ENCODE data around the gene LAMB3. TPM values are rescaled to one million over a fixed set of nuclear protein-coding genes. Genes with fewer than 3 reads are reported as not detected.

Gene LAMB3
- polyA plus RNA-seq, 1 donor (not counting 4 experiments of a cell fraction or from before 2014, with no cell fraction given) = 659 TPM

- no peak overlapping the region for H3K27ac ChIP-seq (ENCODE audit: control insufficient read depth, insufficient read depth, low read length)
- DNase-seq (ENCODE audit: low read depth, low spot score) (no peak), FAIRE-seq (no peak)
These were observed 56.5 kb downstream of the LAMB3 start for GRCh38 chr1:209595599-209596285.

GRCh38 chr1:209595028-209595427 is 57.2 kb downstream of the LAMB3 start:
- Histone ChIP-seq H3K27ac (ENCODE audit: control insufficient read depth, insufficient read depth, low read length) (no peak overlapping the region), H3K79me2 (ENCODE audit: control insufficient read depth, insufficient read depth, low read length) (no peaks in the 10 kb centered on the region), H3K9me1 (ENCODE audit: control insufficient read depth, extremely low read depth, insufficient read depth, low read length) (no peaks in the 10 kb centered on the region), H2AFZ (ENCODE audit: control insufficient read depth, low read length) (no peak overlapping the region), H3K4me2 (ENCODE audit: control insufficient read depth, extremely low read depth, insufficient read depth, low read depth, low read length) (no peak overlapping the region), H3K9ac (ENCODE audit: control insufficient read depth, extremely low read depth, insufficient read depth, low read length) (no peak overlapping the region), H3K4me3 (ENCODE audit: control insufficient read depth in 2 of 3, extremely low read depth in 1 of 3, insufficient read depth in 2 of 3, low read depth in 1 of 3, low read length in 3 of 3) (no peak overlapping the region), H3K9me3 (ENCODE audit: control insufficient read depth, low read depth, low read length) (no peaks in the 10 kb centered on the region), H4K20me1 (ENCODE audit: control insufficient read depth, extremely low read depth, insufficient read depth, low read length) (no peaks in the 10 kb centered on the region), H3K27me3 (ENCODE audit: control insufficient read depth, extremely low read depth, insufficient read depth, low read length) (peaks cover 8% of the 10 kb centered on the region), H3K4me1 (ENCODE audit: control insufficient read depth, extremely low read depth, insufficient read depth, low read length) (peaks cover 4% of the 10 kb centered on the region), H3K36me3 (ENCODE audit: control insufficient read depth in 2 of 2, extremely low read depth in 1 of 2, insufficient read depth in 2 of 2, low read length in 2 of 2) (no peaks in the 10 kb centered on the region)
- dilution Hi-C loops (cut with MboI; ENCODE audit: extremely low pct_ligation_motif_present, low sequenced_read_pairs) = no loop called here
- no peak for DNase-seq (ENCODE audit: low read depth, low spot score)
- no peak for TF ChIP-seq EZH2 (IDR thresholded peaks at IDR 0.05; ENCODE audit: low read length)
- no peak for TF ChIP-seq CTCF (optimal IDR thresholded peaks at IDR 0.05 in 1 of 3, IDR thresholded peaks at IDR 0.05 in 1 of 3, conservative IDR thresholded peaks at IDR 0.05 in 1 of 3; ENCODE audit: extremely low read depth in 1 of 3, insufficient read depth in 2 of 3, low read length in 3 of 3)
- FAIRE-seq = no peak

More at GRCh38 chr1:209595599-209596285, 56.5 kb downstream of the LAMB3 start:
- H4K20me1 ChIP-seq (ENCODE audit: control insufficient read depth, extremely low read depth, insufficient read depth, low read length) = no peaks in the 10 kb centered on the region
- H3K9me1 ChIP-seq (ENCODE audit: control insufficient read depth, extremely low read depth, insufficient read depth, low read length) = no peaks in the 10 kb centered on the region
- dilution Hi-C loops (cut with MboI; ENCODE audit: extremely low pct_ligation_motif_present, low sequenced_read_pairs) = no loop called here
- H3K4me3 ChIP-seq (ENCODE audit: control insufficient read depth in 2 of 3, extremely low read depth in 1 of 3, insufficient read depth in 2 of 3, low read depth in 1 of 3, low read length in 3 of 3) = no peak overlapping the region
- no peak overlapping the region for H3K4me2 ChIP-seq (ENCODE audit: control insufficient read depth, extremely low read depth, insufficient read depth, low read depth, low read length)
- H2AFZ ChIP-seq (ENCODE audit: control insufficient read depth, low read length) = no peak overlapping the region
- TF ChIP-seq CTCF (optimal IDR thresholded peaks at IDR 0.05 in 1 of 3, IDR thresholded peaks at IDR 0.05 in 1 of 3, conservative IDR thresholded peaks at IDR 0.05 in 1 of 3; ENCODE audit: extremely low read depth in 1 of 3, insufficient read depth in 2 of 3, low read length in 3 of 3) = no peak
- no peak for TF ChIP-seq EZH2 (IDR thresholded peaks at IDR 0.05; ENCODE audit: low read length)
- H3K4me1 ChIP-seq (ENCODE audit: control insufficient read depth, extremely low read depth, insufficient read depth, low read length) = peaks cover 9% of the 10 kb centered on the region
- no peaks in the 10 kb centered on the region for H3K36me3 ChIP-seq (ENCODE audit: control insufficient read depth in 2 of 2, extremely low read depth in 1 of 2, insufficient read depth in 2 of 2, low read length in 2 of 2)
- H3K27me3 ChIP-seq (ENCODE audit: control insufficient read depth, extremely low read depth, insufficient read depth, low read length) = peaks cover 8% of the 10 kb centered on the region
- no peak overlapping the region for H3K9ac ChIP-seq (ENCODE audit: control insufficient read depth, extremely low read depth, insufficient read depth, low read length)
- no peaks in the 10 kb centered on the region for H3K79me2 ChIP-seq (ENCODE audit: control insufficient read depth, insufficient read depth, low read length)
- H3K9me3 ChIP-seq (ENCODE audit: control insufficient read depth, low read depth, low read length) = no peaks in the 10 kb centered on the region

Data from keratinocyte (primary cell).